H9 (cell line): ENCODE measurements around the gene LRRC23. TPM values are rescaled to one million over a fixed set of nuclear protein-coding genes. Genes with fewer than 3 reads are reported as not detected.

Experiments used
- DNase-seq: peaks from one replicate; pipeline ENCODE4 v3.0.0-alpha.2; 2017
- H2AFZ ChIP-seq: one replicate; pipeline ENCODE4 v1.6.1; 2013; ENCODE audit warnings: mild to moderate bottlenecking, low read length, control low read depth, moderate library complexity
- H2AK5ac ChIP-seq: 2 replicates; pipeline ENCODE4 v1.6.1; 2013; ENCODE audit warnings: low read length, control low read depth, mixed read lengths; ENCODE audit not compliant: insufficient read length
- H2BK120ac ChIP-seq: one replicate; pipeline ENCODE4 v1.6.1; 2013; ENCODE audit warnings: low read depth, mild to moderate bottlenecking, low read length, control low read depth, inconsistent platforms; ENCODE audit not compliant: poor library complexity, severe bottlenecking
- H2BK12ac ChIP-seq: 2 replicates; pipeline ENCODE4 v1.6.1; 2013; ENCODE audit warnings: low read length, control low read depth, mixed read lengths, low read depth; ENCODE audit not compliant: insufficient read length
- H2BK15ac ChIP-seq: 2 replicates; pipeline ENCODE4 v1.6.1; 2013; ENCODE audit warnings: low read depth, low read length, control low read depth
- H2BK20ac ChIP-seq: one replicate; pipeline ENCODE4 v1.6.1; 2013; ENCODE audit warnings: low read depth, mild to moderate bottlenecking, low read length, control low read depth, inconsistent platforms; ENCODE audit not compliant: poor library complexity, severe bottlenecking
- H2BK5ac ChIP-seq: 2 replicates; pipeline ENCODE4 v1.6.1; 2013; ENCODE audit warnings: low read length, control low read depth, mixed read lengths; ENCODE audit not compliant: insufficient read length
- H3K14ac ChIP-seq: 2 replicates; pipeline ENCODE4 v1.6.1; 2013; ENCODE audit warnings: low read length, control low read depth; ENCODE audit not compliant: insufficient read depth
- H3K18ac ChIP-seq: 2 replicates; pipeline ENCODE4 v1.6.1; 2013; ENCODE audit warnings: low read depth, mild to moderate bottlenecking, mixed read lengths, low read length, control low read depth; ENCODE audit not compliant: insufficient read length
- H3K23ac ChIP-seq: 2 replicates; pipeline ENCODE4 v1.6.1; 2013; ENCODE audit warnings: low read length, control low read depth, mixed read lengths, low read depth; ENCODE audit not compliant: insufficient read length
- H3K23me2 ChIP-seq: 2 replicates; pipeline ENCODE4 v1.6.1; 2013; ENCODE audit warnings: low read depth, mild to moderate bottlenecking, mixed read lengths, low read length, control low read depth; ENCODE audit not compliant: insufficient read length, poor library complexity, severe bottlenecking
- H3K27ac ChIP-seq: 2 replicates; pipeline ENCODE4 v1.5.1; 2013; ENCODE audit warnings: low read length, control low read depth, mixed read lengths, low read depth; ENCODE audit not compliant: insufficient read length
- H3K27me3 ChIP-seq: 2 replicates; pipeline ENCODE4 v1.6.1; 2013; ENCODE audit warnings: low read length, control low read depth, inconsistent platforms; ENCODE audit not compliant: insufficient read depth
- H3K4ac ChIP-seq: 2 replicates; pipeline ENCODE4 v1.6.1; 2013; ENCODE audit warnings: low read depth, mild to moderate bottlenecking, control low read depth, inconsistent platforms, low read length, moderate library complexity
- H3K4me1 ChIP-seq: 2 replicates; pipeline ENCODE4 v1.6.1; 2013; ENCODE audit warnings: low read length, control low read depth, inconsistent platforms; ENCODE audit not compliant: insufficient read depth
- H3K4me2 ChIP-seq: 2 replicates; pipeline ENCODE4 v1.6.1; 2013; ENCODE audit warnings: low read length, control low read depth, mixed read lengths; ENCODE audit not compliant: insufficient read length, insufficient read depth
- H3K56ac ChIP-seq: 2 replicates; pipeline ENCODE4 v1.6.1; 2013; ENCODE audit warnings: low read depth, mild to moderate bottlenecking, mixed read lengths, low read length, control low read depth; ENCODE audit not compliant: insufficient read length
- H3K79me1 ChIP-seq: 2 replicates; pipeline ENCODE4 v1.6.1; 2013; ENCODE audit warnings: low read depth, mild to moderate bottlenecking, moderate library complexity, low read length, control low read depth, inconsistent platforms; ENCODE audit not compliant: insufficient read depth, poor library complexity, severe bottlenecking
- H3K79me2 ChIP-seq: 2 replicates; pipeline ENCODE4 v1.6.1; 2013; ENCODE audit warnings: low read length, control low read depth, inconsistent platforms; ENCODE audit not compliant: insufficient read depth
- H3K9ac ChIP-seq: 2 replicates; pipeline ENCODE4 v1.6.1; 2013; ENCODE audit warnings: low read length, control low read depth, mixed read lengths; ENCODE audit not compliant: insufficient read length; ENCODE audit errors: extremely low read depth
- H3K9me3 ChIP-seq: one replicate; pipeline ENCODE4 v1.6.1; 2013; ENCODE audit warnings: low read depth, low read length, inconsistent platforms; ENCODE audit not compliant: control insufficient read depth
- H3T11ph ChIP-seq: one replicate; pipeline ENCODE4 v1.6.1; 2013; ENCODE audit warnings: mild to moderate bottlenecking, low read length, control low read depth, inconsistent platforms
- H4K20me1 ChIP-seq: one replicate; pipeline ENCODE4 v1.6.1; 2013; ENCODE audit not compliant: control insufficient read depth, insufficient read length, insufficient read depth
- H4K5ac ChIP-seq: 2 replicates; pipeline ENCODE4 v1.6.1; 2013; ENCODE audit warnings: low read depth, mild to moderate bottlenecking, mixed read lengths, low read length, control low read depth; ENCODE audit not compliant: insufficient read length
- H4K8ac ChIP-seq: replicated peaks from 2 replicates; pipeline ENCODE4 v1.6.1; 2013; ENCODE audit warnings: low read length, control low read depth, mixed read lengths, low read depth; ENCODE audit not compliant: insufficient read length
- H4K91ac ChIP-seq: 2 replicates; pipeline ENCODE4 v1.6.1; 2013; ENCODE audit warnings: low read depth, mild to moderate bottlenecking, moderate library complexity, mixed read lengths, low read length, control low read depth; ENCODE audit not compliant: insufficient read length
- H3K27ac Mint-ChIP-seq, 3 experiments: 2 replicates in 2 of 3; 3 replicates in 1 of 3; pipeline ENCODE4 v1.8.0; 2020 to 2021; ENCODE audit warnings: mixed read lengths in 3 of 3, mild to moderate bottlenecking in 1 of 3, moderate library complexity in 1 of 3
- H3K27me3 Mint-ChIP-seq: 2 replicates; pipeline ENCODE4 v1.8.0; 2021; ENCODE audit warnings: low read depth, mild to moderate bottlenecking, moderate library complexity, mixed read lengths
- H3K36me3 Mint-ChIP-seq, 3 experiments: 2 replicates in 2 of 3; 3 replicates in 1 of 3; pipeline ENCODE4 v1.8.0; 2020 to 2021; ENCODE audit warnings: low read depth in 3 of 3, mixed read lengths in 3 of 3; ENCODE audit not compliant: insufficient read depth in 1 of 3
- H3K4me1 Mint-ChIP-seq, 2 experiments: 2 replicates each; pipeline ENCODE4 v1.8.0; 2020; ENCODE audit warnings: mixed read lengths in 2 of 2
- H3K4me3 Mint-ChIP-seq, 2 experiments: 2 replicates in 1 of 2; 3 replicates in 1 of 2; pipeline ENCODE4 v1.8.0; 2020 to 2021; ENCODE audit warnings: mild to moderate bottlenecking in 2 of 2, mixed read lengths in 2 of 2, moderate library complexity in 1 of 2
- H3K9me3 Mint-ChIP-seq, 2 experiments: 2 replicates in 1 of 2; 3 replicates in 1 of 2; pipeline ENCODE4 v1.8.0; 2020; ENCODE audit warnings: mild to moderate bottlenecking in 2 of 2, mixed read lengths in 2 of 2, moderate library complexity in 1 of 2
- CTCF ChIP-seq: fragments of 200-600 bp; sonication (generic); conservative IDR thresholded peaks from 3 replicates; pipeline ENCODE4 v1.8.0; 2021; ENCODE audit warnings: antibody characterized with exemption, mild to moderate bottlenecking
- WGBS: extraction: QIAGEN DNeasy Blood & Tissue Kit; methylation state at CpG from one replicate; pipeline ENCODE4 v1.1.7; 2013; ENCODE audit warnings: missing lambda C conversion rate, low lambda C conversion rate, mixed read lengths; ENCODE audit not compliant: insufficient read length; ENCODE audit errors: extremely low coverage; 5-methylcytosine and 5-hydroxymethylcytosine counted together
- total RNA-seq: library from RNA; stranded (reverse); gene quantifications from 2 replicates; pipeline ENCODE4 v1.2.1, GENCODE V29; 2021

The LRRC23 gene
- total RNA-seq, 1 experiment from 2014 or later = 2.1 TPM

DNA sequence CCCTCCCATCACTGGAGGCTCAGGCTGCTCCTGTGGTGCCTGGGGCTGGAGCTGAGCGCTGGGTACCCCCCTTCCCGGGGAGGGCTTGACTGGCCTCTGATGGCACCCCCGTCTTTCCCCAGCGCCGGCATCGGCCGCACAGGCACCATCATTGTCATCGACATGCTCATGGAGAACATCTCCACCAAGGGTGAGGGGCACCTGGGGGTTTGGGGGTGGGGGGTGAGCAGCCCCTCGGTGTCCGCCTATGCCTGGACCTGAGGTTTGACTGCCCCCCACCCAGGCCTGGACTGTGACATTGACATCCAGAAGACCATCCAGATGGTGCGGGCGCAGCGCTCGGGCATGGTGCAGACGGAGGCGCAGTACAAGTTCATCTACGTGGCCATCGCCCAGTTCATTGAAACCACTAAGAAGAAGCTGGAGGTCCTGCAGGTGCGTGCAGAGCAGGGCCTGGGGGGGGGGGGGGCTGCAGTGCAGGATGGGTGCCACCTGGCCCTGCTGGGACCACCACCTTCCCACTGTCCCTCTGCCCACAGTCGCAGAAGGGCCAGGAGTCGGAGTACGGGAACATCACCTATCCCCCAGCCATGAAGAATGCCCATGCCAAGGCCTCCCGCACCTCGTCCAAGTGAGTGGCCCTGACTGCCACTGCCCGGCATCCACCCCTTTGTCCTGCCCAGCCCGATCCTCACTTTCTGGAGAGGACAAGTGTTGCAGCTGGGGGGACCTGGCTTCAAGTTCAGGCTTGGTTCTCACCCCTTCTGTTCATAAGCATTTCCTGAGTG, 55.4 kb downstream of the LRRC23 start:
- Histone ChIP-seq H3T11ph (no peak overlapping the region), H4K91ac (no peak overlapping the region), H2BK12ac (no peak overlapping the region), H3K56ac (no peak overlapping the region), H2BK15ac (no peak overlapping the region), H2BK120ac (no peak overlapping the region), H3K79me2 (no peaks in the 10 kb centered on the region; the same call in 1 of the 2 replicates), H3K23me2 (peaks cover 17% of the 10 kb centered on the region), H3K18ac (no peak overlapping the region), H2AFZ (no peak overlapping the region), H3K27me3 (no peaks in the 10 kb centered on the region), H4K5ac (no peak overlapping the region), H3K4me1 (peaks cover 6% of the 10 kb centered on the region; the same call in 1 of the 2 replicates), H3K23ac (no peak overlapping the region), H4K8ac (no peak overlapping the region), H3K4me2 (no peak overlapping the region), H3K4ac (no peak overlapping the region), H2AK5ac (no peak overlapping the region), H3K79me1 (no peaks in the 10 kb centered on the region), H3K14ac (no peak overlapping the region; the same call in 1 of the 2 replicates), H3K9ac (no peak overlapping the region), H2BK5ac (no peak overlapping the region), H3K27ac (no peak overlapping the region), H4K20me1 (no peaks in the 10 kb centered on the region), H2BK20ac (no peak overlapping the region), H3K9me3 (no peaks in the 10 kb centered on the region)
- peaks cover 0 to 16% (median under 1%) of the 10 kb centered on the region in 3 experiments; a peak in 4 of 7 replicates for H3K36me3 Mint-ChIP-seq
- DNase-seq = no peak
- WGBS = no CpG with 5 or more reads among the region's 26 CpGs
- TF ChIP-seq CTCF = no peak
- no peaks in the 10 kb centered on the region; the same call in 1 of the 2 replicates for H3K27me3 Mint-ChIP-seq
- no peaks in the 10 kb centered on the region for H3K9me3 Mint-ChIP-seq
- H3K4me3 Mint-ChIP-seq = no peak overlapping the region
- peaks cover 37 to 52% of the 10 kb centered on the region in 2 experiments for H3K4me1 Mint-ChIP-seq
- H3K27ac Mint-ChIP-seq = peak overlapping the region in 2 of 3 experiments; percentile 31 to 87; a peak in 2 of 7 replicates
